ENCODE data around the gene FKRP.

DNA sequence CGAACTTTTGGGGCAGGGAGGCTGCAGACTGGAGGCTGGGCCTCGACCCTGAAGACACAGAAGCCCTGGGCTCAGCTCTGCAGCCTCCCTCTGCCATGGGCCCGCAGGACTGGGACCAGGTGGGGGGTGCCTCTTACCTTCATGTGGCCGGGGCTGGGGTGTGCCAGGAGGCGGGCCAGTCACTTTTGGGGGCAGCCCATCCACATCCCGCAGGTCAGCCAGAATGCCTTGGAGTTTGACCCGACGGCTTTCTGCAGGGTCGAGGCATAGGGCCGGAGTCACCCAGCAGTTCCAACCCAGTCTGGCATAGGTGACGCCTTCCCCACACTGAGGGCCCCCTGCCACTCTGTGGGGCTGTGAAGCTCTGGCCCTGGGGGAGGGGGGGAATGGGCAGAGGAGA is 18.1 kb upstream of the FKRP start:
- TF ChIP-seq, protein P1, sequence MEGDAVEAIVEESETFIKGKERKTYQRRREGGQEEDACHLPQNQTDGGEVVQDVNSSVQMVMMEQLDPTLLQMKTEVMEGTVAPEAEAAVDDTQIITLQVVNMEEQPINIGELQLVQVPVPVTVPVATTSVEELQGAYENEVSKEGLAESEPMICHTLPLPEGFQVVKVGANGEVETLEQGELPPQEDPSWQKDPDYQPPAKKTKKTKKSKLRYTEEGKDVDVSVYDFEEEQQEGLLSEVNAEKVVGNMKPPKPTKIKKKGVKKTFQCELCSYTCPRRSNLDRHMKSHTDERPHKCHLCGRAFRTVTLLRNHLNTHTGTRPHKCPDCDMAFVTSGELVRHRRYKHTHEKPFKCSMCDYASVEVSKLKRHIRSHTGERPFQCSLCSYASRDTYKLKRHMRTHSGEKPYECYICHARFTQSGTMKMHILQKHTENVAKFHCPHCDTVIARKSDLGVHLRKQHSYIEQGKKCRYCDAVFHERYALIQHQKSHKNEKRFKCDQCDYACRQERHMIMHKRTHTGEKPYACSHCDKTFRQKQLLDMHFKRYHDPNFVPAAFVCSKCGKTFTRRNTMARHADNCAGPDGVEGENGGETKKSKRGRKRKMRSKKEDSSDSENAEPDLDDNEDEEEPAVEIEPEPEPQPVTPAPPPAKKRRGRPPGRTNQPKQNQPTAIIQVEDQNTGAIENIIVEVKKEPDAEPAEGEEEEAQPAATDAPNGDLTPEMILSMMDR (IDR thresholded peaks at IDR 0.05): no peak
- TF ChIP-seq AFF4 (CRISPR knock-in tag; IDR thresholded peaks at IDR 0.05; ENCODE audit: borderline replicate concordance) (no peak), TP53 (CRISPR knock-in tag; IDR thresholded peaks at IDR 0.05) (no peak), STAT6 (CRISPR knock-in tag; conservative IDR thresholded peaks at IDR 0.05; ENCODE audit: low read depth) (no peak), ZNF532 (CRISPR knock-in tag; IDR thresholded peaks at IDR 0.05; ENCODE audit: borderline replicate concordance) (no peak), FOXP1 (CRISPR knock-in tag; IDR thresholded peaks at IDR 0.05; ENCODE audit: borderline replicate concordance) (no peak), PREB (CRISPR knock-in tag; IDR thresholded peaks at IDR 0.05; ENCODE audit: borderline replicate concordance) (no peak), SOX15 (CRISPR knock-in tag; IDR thresholded peaks at IDR 0.05) (no peak), CREB1 (CRISPR knock-in tag; IDR thresholded peaks at IDR 0.05) (no peak)
- TF ChIP-seq, protein P2, sequence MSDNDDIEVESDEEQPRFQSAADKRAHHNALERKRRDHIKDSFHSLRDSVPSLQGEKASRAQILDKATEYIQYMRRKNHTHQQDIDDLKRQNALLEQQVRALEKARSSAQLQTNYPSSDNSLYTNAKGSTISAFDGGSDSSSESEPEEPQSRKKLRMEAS (CRISPR knock-in tag; IDR thresholded peaks at IDR 0.05): no peak
